BE2C (cell line): ENCODE data around the gene TACSTD2.
"Not testable (repeated sequence)": the region's sequence is repeated elsewhere in the genome, so short reads cannot be mapped to it uniquely, and the experiment has no call there.

ENCODE experiments used
- DNase-seq: peaks from one replicate; pipeline ENCODE4 v3.0.0-alpha.2; 2020
- H3K27me3 ChIP-seq: fragments of 250-450 bp; sonication (Bioruptor Pico); 2 replicates; pipeline ENCODE4 v1.5.1; 2020; ENCODE audit warnings: mild to moderate bottlenecking
- H3K36me3 ChIP-seq: fragments of 250-450 bp; sonication (Bioruptor Pico); 2 replicates; pipeline ENCODE4 v1.5.1; 2020; ENCODE audit warnings: mild to moderate bottlenecking
- H3K4me1 ChIP-seq: fragments of 250-450 bp; sonication (Bioruptor Pico); 2 replicates; pipeline ENCODE4 v1.5.1; 2020
- H3K4me3 ChIP-seq: 2 replicates; pipeline ENCODE4 v1.5.1; 2011; ENCODE audit warnings: low read depth, low read length
- H3K9me3 ChIP-seq: fragments of 250-450 bp; sonication (Bioruptor Pico); 2 replicates; pipeline ENCODE4 v1.5.1; 2020
- TF ChIP-seq, protein P1 (sequence below): IDR thresholded peaks from 2 replicates; pipeline ENCODE4 v1.5.1; 2012; ENCODE audit warnings: mild to moderate bottlenecking, low read depth, low read length

Gene TACSTD2

DNA sequence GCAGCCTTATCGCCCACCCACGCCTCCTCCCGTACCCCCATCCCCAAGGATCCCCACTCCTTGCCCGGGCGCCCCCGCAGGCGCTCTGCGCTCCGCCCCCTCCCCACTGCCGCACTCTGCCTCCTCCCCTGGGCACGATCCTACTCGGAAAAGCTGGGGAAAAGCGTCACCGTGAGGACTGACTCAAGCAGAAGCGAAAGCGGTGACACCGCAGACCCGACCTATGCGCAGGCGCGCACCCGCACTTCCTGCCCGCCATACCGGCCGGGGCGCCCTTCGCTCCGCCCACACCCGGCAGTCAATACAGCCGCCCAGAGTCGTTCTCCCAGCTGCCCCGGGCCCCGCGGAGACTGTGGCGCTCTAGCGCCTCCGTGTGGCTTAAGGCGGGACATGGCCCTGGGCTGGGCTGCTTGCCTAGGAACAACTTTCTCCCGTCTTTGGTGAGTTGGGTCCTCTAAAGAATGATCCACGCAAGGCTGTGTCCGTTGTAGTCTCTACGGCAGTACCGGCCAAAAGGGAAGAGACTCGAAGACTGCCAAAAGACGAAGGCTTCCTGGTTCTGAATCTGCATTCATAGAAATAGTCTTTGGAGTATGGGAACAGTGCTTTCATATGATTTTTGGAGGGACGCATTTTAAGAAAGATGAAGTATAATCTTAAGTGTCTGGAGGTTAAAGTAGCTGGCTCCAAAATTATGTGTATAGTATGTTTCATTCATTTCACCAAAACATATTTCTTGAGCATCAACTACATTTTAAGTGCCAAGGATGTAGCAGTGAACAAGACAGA is 30.3 kb downstream of the TACSTD2 start, which contains the start of gene OMA1:
OMA1 (minus strand) TSS at position 207 of the 789 bp plus-strand sequence. CDS start 7,432 bp downstream, outside the sequence.
- no peaks in the 10 kb centered on the region for H3K9me3 ChIP-seq
- H3K4me1 ChIP-seq = no peaks in the 10 kb centered on the region
- H3K27me3 ChIP-seq = no peaks in the 10 kb centered on the region
- DNase-seq = peak; percentile 93
- H3K36me3 ChIP-seq = no peaks in the 10 kb centered on the region
- peak within 1 kb of the TSS; percentile 74 for H3K4me3 ChIP-seq
- TF ChIP-seq, protein P1, sequence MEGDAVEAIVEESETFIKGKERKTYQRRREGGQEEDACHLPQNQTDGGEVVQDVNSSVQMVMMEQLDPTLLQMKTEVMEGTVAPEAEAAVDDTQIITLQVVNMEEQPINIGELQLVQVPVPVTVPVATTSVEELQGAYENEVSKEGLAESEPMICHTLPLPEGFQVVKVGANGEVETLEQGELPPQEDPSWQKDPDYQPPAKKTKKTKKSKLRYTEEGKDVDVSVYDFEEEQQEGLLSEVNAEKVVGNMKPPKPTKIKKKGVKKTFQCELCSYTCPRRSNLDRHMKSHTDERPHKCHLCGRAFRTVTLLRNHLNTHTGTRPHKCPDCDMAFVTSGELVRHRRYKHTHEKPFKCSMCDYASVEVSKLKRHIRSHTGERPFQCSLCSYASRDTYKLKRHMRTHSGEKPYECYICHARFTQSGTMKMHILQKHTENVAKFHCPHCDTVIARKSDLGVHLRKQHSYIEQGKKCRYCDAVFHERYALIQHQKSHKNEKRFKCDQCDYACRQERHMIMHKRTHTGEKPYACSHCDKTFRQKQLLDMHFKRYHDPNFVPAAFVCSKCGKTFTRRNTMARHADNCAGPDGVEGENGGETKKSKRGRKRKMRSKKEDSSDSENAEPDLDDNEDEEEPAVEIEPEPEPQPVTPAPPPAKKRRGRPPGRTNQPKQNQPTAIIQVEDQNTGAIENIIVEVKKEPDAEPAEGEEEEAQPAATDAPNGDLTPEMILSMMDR = peak; percentile 74

- H3K4me3 ChIP-seq = peak overlapping the region; percentile 74
- H3K9me3 ChIP-seq = no peaks in the 10 kb centered on the region
- DNase-seq = peak; percentile 60
- H3K36me3 ChIP-seq = no peaks in the 10 kb centered on the region
- no peaks in the 10 kb centered on the region for H3K27me3 ChIP-seq
- no peaks in the 10 kb centered on the region for H3K4me1 ChIP-seq
- TF ChIP-seq, protein P1 = no peak
Measured at GRCh38 chr1:58545591-58546519, 31.2 kb downstream of the TACSTD2 start.

DNA sequence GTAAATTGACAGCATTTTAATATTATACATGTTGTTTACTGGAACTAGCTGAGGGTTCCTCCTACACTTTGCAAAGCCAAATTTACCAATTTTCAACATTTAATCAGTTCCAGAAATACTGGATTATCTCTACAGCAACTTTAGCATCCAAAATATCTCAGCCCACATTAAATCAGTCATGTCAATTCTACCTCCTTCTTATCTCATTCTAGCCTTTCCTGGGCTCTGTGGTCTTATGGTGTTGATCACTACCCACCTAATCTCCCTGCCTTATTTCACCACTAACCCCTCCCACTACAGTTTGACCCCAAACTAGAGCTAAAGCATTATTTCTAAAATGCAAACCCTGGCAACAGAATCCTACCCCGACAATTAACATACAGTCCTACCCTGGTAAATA is 33.8 kb downstream of the TACSTD2 start:
- TF ChIP-seq, protein P1 = no peak
- no peaks in the 10 kb centered on the region for H3K4me1 ChIP-seq
- no peaks in the 10 kb centered on the region for H3K9me3 ChIP-seq
- no peak for DNase-seq
- H3K4me3 ChIP-seq = no peak overlapping the region
- no peaks in the 10 kb centered on the region for H3K27me3 ChIP-seq
- no peaks in the 10 kb centered on the region for H3K36me3 ChIP-seq

DNA sequence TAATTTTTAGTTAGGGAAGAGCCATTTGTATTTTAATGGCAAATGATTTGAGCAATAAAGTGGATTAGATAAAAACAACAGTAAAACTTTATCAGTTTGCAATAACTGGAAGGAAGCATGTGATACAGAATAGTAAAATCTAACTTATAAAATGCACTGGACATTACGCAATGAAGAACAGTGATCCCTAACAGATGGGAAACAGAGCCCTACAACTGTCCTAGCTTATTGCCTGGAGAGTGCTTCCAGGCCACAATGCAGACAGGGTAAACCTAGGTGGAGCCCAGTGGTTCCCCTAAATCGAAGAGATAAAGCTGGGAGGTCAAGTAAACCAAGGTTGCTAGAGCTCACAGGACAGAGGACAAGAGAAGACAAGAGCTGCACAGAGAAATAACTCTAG is 37.5 kb downstream of the TACSTD2 start:
- Histone ChIP-seq H3K4me1 (no peaks in the 10 kb centered on the region), H3K36me3 (no peaks in the 10 kb centered on the region), H3K9me3 (no peaks in the 10 kb centered on the region), H3K27me3 (no peaks in the 10 kb centered on the region), H3K4me3 (no peak overlapping the region)
- no peak for DNase-seq
- TF ChIP-seq, protein P1 = no peak

GRCh38 chr1:58538821-58539220 is 38.2 kb downstream of the TACSTD2 start:
- no peaks in the 10 kb centered on the region for H3K36me3 ChIP-seq
- no peaks in the 10 kb centered on the region for H3K4me1 ChIP-seq
- no peak for DNase-seq
- no peaks in the 10 kb centered on the region for H3K27me3 ChIP-seq
- TF ChIP-seq, protein P1 = no peak
- no peak overlapping the region for H3K4me3 ChIP-seq
- no peaks in the 10 kb centered on the region for H3K9me3 ChIP-seq

- not testable (repeated sequence) for H3K9me3 ChIP-seq, H3K27me3 ChIP-seq, DNase-seq, H3K36me3 ChIP-seq, H3K4me3 ChIP-seq, H3K4me1 ChIP-seq
Measured at GRCh38 chr1:58531842-58532241, 45.2 kb downstream of the TACSTD2 start.
